Measurements from ENCODE around the gene PELI1. TPM values are rescaled to one million over a fixed set of nuclear protein-coding genes. Genes with fewer than 3 reads are reported as not detected.

The PELI1 gene
- total RNA-seq, 1 donor = 10.8 TPM

DNA sequence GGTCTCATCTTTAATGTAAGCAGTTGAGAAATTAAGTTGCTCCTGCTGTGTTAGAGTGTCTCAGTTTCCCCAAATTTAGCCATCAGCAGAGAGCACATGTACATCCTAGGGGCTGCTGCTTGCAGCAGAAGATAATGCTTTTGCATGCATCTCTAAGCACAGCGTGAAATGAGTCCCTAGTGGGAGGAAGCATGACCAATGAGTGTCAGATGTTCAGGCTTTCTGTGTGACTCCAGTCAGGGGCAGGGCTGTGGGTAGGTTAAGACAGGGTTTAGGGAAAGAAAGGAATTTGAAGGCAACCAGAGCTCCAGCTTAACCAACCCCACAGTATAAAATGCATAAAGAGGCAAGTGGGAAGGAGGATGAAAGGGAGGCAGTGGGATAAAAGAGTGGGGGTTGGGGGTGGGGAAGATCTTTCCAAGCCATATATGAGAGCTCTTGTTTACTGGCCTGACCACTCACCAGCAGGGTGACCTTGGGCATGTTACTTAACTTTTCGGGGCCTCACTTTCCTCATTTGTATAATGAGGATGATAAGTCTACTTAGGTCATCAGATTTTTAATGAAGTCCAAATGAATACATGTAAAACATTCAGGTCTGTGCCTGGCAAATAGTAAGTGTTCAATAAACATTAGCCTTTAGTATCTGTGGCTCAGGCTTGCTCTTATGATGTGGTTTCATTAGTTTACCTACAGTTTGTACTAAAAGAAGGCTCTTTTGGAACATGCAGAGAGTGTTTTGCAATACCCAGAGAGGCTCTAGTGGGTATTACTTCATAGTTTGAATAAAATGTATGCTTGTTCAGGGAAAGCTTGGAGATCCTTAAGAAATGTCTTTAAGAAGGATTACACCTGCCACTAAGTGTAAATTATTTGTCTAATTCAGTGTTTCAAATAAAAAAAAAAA, 42.7 kb upstream of the PELI1 start:
- no peak overlapping the region for H3K4me3 ChIP-seq (ENCODE audit: low read depth, low read length)
- no peak for TF ChIP-seq CTCF (IDR thresholded peaks at IDR 0.05; ENCODE audit: insufficient read depth, low read depth, low read length)
- peak; percentile 87 for DNase-seq (ENCODE audit: low read depth)

GRCh38 chr2:64179582-64180321, 35.5 kb upstream of the PELI1 start:
- no peak overlapping the region for H3K4me3 ChIP-seq (ENCODE audit: low read depth, low read length)
- DNase-seq (ENCODE audit: low read depth) = peak; percentile 28

DNA sequence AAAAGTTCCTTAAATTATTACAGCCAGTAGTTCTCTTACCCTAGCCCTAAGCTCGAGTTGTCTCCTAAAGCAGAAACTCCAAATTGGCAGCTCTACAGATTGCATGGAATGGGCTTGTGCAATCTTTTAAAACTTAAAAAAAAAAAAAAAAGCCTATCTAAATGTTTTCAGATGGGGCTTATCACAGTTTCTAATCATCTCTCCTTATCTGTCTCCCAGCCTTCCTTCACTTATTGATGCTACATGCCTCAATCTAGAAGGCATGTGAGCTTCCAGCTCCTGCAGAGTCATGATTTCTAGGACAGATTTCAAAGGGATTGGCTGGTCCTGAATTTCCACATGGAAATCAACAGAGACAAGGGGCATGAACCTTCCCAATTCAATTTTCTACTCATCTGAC, 33.1 kb upstream of the PELI1 start:
- H3K4me3 ChIP-seq (ENCODE audit: low read depth, low read length) = no peak overlapping the region
- peak; percentile 70 for DNase-seq (ENCODE audit: low read depth)
- TF ChIP-seq CTCF (IDR thresholded peaks at IDR 0.05; ENCODE audit: insufficient read depth, low read depth, low read length) = no peak

More at GRCh38 chr2:64179582-64180321, 35.5 kb upstream of the PELI1 start:
- no peak for TF ChIP-seq CTCF (IDR thresholded peaks at IDR 0.05; ENCODE audit: insufficient read depth, low read depth, low read length)

DNA sequence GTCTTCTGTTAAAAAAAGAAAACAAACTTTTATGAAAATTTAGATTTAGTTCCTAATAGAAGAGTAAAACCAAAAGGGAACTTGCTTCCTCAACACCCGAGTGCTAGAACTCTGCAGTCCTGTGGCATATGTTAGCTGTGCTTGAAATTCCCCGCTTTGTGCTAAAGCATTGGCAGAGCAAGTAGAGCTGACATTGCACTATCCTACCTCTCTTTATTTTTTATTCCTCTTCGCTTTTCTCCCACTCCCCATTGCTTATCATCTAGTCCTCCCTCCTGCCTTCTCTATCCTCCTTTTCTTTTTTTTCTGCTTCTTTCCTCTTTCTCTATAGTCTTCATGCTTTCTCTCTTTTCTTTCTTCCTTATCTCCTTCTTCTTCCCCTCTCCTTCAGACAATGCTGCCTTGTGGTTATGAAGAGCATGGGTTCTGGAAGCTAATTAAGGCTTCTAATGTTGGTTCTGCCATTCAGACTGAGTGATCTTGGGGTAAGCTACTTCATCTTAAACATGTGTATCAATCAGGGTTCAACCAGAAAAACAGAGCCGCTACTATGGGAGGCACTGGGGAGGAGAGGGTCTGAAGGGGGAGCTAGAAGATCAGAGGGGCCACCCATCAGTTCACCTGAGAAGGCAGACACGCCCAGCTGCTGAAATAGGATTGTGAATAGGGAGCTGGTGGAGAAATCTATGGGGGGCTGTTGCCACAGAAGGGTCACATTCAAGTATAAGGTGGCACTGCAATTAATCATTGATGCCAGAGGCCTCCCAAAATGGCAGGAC, 31.4 kb upstream of the PELI1 start:
- H3K4me3 ChIP-seq (ENCODE audit: low read depth, low read length) = no peak overlapping the region
- no peak for DNase-seq (ENCODE audit: low read depth)
- TF ChIP-seq CTCF (IDR thresholded peaks at IDR 0.05; ENCODE audit: insufficient read depth, low read depth, low read length) = no peak

GRCh38 chr2:64173156-64174135, 29.2 kb upstream of the PELI1 start:
- TF ChIP-seq CTCF (IDR thresholded peaks at IDR 0.05; ENCODE audit: insufficient read depth, low read depth, low read length) = no peak
- DNase-seq (ENCODE audit: low read depth) = no peak
- H3K4me3 ChIP-seq (ENCODE audit: low read depth, low read length) = no peak overlapping the region
